ENCODE data around the gene DOCK1. TPM values are rescaled to one million over a fixed set of nuclear protein-coding genes. Genes with fewer than 3 reads are reported as not detected.

Gene DOCK1
- polyA plus RNA-seq, 1 experiment, result 37.9 TPM

DNA sequence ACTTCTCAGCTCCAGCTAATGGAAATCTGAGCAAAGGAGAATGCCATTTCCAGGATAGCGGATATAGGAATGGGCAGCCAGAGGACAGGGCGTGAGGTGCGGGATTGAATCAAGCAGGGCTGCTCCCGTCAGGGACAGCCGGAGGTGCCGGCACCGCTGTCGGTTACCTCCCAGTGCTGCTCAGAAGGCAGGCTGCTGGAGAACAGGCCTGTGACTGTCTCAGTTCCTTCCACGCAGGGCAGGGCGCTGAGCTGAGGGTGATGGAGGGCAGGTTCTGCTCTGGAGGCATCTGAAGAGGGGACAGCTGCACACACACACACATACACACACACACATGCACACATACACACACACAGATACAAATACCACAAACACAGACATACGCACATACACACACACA lies 111.1 kb downstream of the DOCK1 start:
- Histone ChIP-seq H3K9me3 (ENCODE audit: control insufficient read depth, insufficient read depth, low read length) (no peaks in the 10 kb centered on the region), H3K27ac (ENCODE audit: low read depth, low read length) (no peak overlapping the region), H3K4me3 (ENCODE audit: low read depth, low read length) (no peak overlapping the region), H3K27me3 (ENCODE audit: control insufficient read depth, insufficient read depth, low read length) (no peaks in the 10 kb centered on the region)
- ChIA-PET POLR2A (no interaction called here), CTCF (no interaction called here)
- no peak for DNase-seq (ENCODE audit: low read depth, low spot score)
- TF ChIP-seq, protein P1, sequence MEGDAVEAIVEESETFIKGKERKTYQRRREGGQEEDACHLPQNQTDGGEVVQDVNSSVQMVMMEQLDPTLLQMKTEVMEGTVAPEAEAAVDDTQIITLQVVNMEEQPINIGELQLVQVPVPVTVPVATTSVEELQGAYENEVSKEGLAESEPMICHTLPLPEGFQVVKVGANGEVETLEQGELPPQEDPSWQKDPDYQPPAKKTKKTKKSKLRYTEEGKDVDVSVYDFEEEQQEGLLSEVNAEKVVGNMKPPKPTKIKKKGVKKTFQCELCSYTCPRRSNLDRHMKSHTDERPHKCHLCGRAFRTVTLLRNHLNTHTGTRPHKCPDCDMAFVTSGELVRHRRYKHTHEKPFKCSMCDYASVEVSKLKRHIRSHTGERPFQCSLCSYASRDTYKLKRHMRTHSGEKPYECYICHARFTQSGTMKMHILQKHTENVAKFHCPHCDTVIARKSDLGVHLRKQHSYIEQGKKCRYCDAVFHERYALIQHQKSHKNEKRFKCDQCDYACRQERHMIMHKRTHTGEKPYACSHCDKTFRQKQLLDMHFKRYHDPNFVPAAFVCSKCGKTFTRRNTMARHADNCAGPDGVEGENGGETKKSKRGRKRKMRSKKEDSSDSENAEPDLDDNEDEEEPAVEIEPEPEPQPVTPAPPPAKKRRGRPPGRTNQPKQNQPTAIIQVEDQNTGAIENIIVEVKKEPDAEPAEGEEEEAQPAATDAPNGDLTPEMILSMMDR (IDR thresholded peaks at IDR 0.05; ENCODE audit: low read depth, low read length), result no peak

DNA sequence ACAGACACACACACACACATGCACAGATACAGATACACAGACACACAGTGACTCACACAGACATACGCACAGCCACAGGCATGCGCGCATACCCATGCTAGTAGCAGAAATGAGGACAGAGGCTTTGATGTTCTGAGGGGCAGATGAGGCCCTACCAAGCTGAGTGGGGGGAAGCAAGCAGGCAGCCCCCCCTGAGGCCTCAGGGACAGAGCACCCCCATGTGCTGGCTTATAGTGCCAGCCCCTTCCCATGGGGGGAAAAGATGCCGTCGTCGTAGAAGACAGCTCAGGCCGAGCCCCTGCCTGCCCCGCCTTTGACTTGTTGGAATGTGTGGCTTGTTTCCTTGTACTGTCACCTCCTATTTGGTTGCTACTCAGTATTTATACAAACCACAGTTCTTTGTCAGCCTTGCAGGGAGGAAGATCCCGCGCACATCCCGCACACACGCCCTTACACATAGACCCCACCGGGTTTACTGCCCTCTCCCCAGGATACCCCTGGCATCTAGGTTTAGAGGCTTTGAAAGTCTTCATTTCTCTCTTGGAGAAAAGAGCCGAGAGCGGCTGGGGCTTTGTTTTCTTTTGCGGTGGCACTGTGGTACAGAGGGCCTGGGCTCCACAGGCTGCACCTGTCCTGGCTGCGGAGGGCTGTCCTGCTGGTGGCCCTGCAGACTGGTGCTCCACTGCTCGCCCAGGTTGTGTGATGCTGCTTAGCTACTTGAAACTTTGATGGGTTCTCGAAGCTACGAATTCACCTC lies 112.5 kb downstream of the DOCK1 start:
- H3K27me3 ChIP-seq (ENCODE audit: control insufficient read depth, insufficient read depth, low read length), result no peaks in the 10 kb centered on the region
- H3K27ac ChIP-seq (ENCODE audit: low read depth, low read length), result no peak overlapping the region
- CTCF ChIA-PET, result no interaction called here
- POLR2A ChIA-PET, result no interaction called here
- no peak for DNase-seq (ENCODE audit: low read depth, low spot score)
- TF ChIP-seq, protein P1 (IDR thresholded peaks at IDR 0.05; ENCODE audit: low read depth, low read length), result no peak
- H3K9me3 ChIP-seq (ENCODE audit: control insufficient read depth, insufficient read depth, low read length), result no peaks in the 10 kb centered on the region
- H3K4me3 ChIP-seq (ENCODE audit: low read depth, low read length), result no peak overlapping the region

DNA sequence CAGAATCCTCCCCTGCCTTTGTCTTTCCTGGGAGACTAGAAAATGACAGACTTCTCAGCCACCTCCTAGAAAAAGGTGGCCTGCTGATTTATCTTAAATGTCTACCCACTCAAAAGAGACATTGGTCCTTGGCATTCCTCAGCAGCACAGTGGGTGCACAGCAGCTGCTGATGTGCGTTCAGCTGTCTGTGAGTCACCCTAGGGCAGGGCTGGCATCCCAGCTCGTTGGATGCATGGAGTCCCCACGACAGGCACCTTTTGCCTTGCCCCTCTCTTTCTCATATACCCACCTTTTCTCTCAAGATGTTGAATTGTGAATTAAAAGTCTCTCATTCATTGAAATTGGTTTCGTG lies 113.0 kb downstream of the DOCK1 start:
- no peak overlapping the region for H3K4me3 ChIP-seq (ENCODE audit: low read depth, low read length)
- H3K9me3 ChIP-seq (ENCODE audit: control insufficient read depth, insufficient read depth, low read length), result no peaks in the 10 kb centered on the region
- POLR2A ChIA-PET, result no interaction called here
- H3K27ac ChIP-seq (ENCODE audit: low read depth, low read length), result no peak overlapping the region
- CTCF ChIA-PET, result no interaction called here
- no peak for DNase-seq (ENCODE audit: low read depth, low spot score)
- TF ChIP-seq, protein P1 (IDR thresholded peaks at IDR 0.05; ENCODE audit: low read depth, low read length), result no peak
- H3K27me3 ChIP-seq (ENCODE audit: control insufficient read depth, insufficient read depth, low read length), result no peaks in the 10 kb centered on the region

DNA sequence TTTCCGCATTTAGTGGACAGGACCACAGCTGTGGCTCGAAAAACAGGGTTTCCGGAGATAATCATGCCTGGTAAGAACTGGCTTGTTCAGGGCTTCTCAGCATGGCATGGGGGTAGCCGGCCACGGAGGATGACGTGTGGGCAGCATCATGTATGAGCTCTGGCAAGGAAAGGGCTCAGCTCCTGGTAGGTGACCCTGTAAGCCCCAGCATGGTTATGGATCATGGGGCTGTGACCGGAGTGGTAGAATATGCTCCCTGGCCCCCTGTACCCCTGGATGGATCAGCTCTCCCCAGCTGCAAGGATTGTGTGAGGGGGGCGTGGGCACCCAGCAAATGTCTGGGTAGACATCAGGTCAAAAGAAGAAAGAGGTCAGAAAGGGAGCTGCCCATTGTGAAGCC lies 113.5 kb downstream of the DOCK1 start:
- H3K4me3 ChIP-seq (ENCODE audit: low read depth, low read length), result no peak overlapping the region
- POLR2A ChIA-PET, result no interaction called here
- no peaks in the 10 kb centered on the region for H3K27me3 ChIP-seq (ENCODE audit: control insufficient read depth, insufficient read depth, low read length)
- no peak overlapping the region for H3K27ac ChIP-seq (ENCODE audit: low read depth, low read length)
- CTCF ChIA-PET, result no interaction called here
- no peak for DNase-seq (ENCODE audit: low read depth, low spot score)
- TF ChIP-seq, protein P1 (IDR thresholded peaks at IDR 0.05; ENCODE audit: low read depth, low read length), result no peak
- H3K9me3 ChIP-seq (ENCODE audit: control insufficient read depth, insufficient read depth, low read length), result no peaks in the 10 kb centered on the region

DNA sequence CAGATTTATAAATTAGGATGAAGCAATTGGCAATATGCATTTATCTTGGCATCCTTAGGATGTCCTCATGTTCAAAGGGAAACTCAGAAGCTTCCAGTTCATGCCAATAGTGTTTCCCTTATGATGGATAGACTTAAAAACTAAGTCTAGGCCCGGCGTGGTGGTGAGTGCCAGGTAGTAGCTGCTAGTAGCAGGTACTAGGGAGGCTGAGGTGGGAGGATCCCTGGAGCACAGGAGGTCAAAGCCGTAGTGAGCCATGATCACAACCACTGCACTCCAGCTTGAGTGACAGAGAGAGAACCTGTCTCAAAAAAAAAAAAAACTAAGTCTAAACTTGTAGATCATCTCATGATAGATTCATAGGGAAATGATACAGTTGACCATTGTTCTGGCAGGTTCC lies 115.0 kb downstream of the DOCK1 start:
- ChIA-PET CTCF (no interaction called here), POLR2A (no interaction called here)
- DNase-seq (ENCODE audit: low read depth, low spot score), result no peak
- no peak overlapping the region for H3K4me3 ChIP-seq (ENCODE audit: low read depth, low read length)
- no peaks in the 10 kb centered on the region for H3K27me3 ChIP-seq (ENCODE audit: control insufficient read depth, insufficient read depth, low read length)
- TF ChIP-seq, protein P1 (IDR thresholded peaks at IDR 0.05; ENCODE audit: low read depth, low read length), result no peak
- no peak overlapping the region for H3K27ac ChIP-seq (ENCODE audit: low read depth, low read length)
- H3K9me3 ChIP-seq (ENCODE audit: control insufficient read depth, insufficient read depth, low read length), result no peaks in the 10 kb centered on the region

Data from AG04450 (cell line).